Measurements from ENCODE around the gene ELK3. TPM values are rescaled to one million over a fixed set of nuclear protein-coding genes. Genes with fewer than 3 reads are reported as not detected.
"Not testable (repeated sequence)": the region's sequence is repeated elsewhere in the genome, so short reads cannot be mapped to it uniquely, and the experiment has no call there.

ELK3 gene
- total RNA-seq, 1 experiment from 2014 or later = 13.5 TPM

DNA sequence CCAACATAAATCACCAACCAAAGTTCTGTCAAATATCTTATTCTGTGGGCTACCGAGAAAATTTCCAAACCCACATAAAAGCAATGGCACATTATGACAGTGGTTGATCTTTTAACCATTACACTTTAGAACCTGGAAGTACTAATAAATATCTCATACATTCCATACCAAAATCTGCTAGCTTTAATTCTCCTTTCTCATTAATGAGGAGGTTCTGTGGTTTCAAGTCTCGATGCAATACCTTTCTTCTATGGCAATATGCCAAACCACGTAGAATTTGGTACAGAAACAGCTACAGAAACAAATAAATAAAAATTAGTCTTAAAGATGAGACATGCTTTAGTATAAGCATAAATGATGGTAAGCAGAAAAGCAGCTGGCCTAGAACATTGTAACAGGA lies 100.7 kb downstream of the ELK3 start:
- no peak for DNase-seq (ENCODE audit: extremely low read depth, low read depth)

DNA sequence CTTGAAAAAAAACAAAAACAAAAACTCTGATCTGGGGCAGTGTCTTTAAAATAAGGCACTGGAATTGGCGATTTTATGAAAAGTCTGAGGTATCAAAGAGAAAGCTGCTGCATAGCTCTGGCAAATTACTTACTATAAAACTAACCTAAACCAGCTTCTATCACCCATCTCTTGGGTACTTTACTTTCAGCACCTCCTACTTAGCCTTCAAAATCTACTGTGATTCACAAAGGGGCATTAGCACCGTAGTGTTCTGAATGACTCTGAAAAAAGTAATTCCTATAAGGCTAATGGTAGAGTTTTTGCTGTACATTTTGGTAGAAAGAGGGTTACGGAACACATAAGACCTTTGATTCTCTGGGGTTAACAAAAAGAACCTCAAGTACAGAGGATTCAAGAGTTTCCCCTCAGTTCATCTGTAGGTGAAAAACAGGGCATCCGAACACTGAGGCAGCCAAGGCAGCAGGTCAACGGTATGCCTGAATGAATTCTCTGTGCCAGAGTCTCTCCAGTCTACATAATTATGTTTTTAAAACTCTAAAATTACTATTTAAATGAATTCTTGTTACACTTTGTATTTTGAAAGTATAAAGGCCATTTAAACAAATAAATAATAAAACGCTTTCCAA lies 101.5 kb downstream of the ELK3 start:
- no peak for DNase-seq (ENCODE audit: extremely low read depth, low read depth)

DNA sequence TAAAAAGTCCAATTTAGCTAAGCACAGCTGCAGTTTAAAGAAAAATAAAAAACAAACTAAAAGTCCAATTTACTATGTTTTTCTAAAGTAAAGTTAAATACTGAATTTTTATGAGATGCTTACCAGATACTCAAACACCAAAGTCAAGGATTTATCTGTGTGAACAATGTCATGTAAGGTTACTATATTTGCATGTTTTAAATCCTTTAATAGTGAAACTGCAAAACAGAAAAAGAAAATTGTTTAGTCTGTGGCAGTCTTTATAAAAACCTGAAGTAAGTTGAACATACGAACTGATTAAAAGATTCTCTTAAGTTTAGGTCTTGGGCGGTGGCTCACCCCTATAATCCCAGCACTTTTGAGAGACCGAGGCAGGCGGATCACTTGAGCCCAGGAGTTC lies 103.3 kb downstream of the ELK3 start:
- DNase-seq (ENCODE audit: extremely low read depth, low read depth) = no peak

DNA sequence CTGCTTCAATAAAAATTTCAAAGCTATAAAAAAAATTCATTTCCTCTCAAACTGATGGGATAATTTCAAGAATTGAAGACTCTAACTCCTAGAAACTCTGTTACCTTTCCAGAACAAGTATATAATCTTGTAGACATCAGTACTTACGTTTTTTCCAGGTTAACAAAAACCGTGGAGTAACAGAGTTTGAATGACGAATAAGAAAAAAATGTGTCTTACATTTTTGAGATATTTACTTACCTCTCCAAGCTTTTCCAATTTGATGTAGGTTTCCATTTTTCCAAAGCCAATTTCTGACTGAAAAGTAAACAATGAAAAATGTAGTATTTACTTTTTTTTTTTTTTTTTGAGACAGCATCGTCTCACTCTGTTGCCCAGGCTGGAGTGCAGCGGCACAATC lies 105.9 kb downstream of the ELK3 start:
- no peak for DNase-seq (ENCODE audit: extremely low read depth, low read depth)

DNA sequence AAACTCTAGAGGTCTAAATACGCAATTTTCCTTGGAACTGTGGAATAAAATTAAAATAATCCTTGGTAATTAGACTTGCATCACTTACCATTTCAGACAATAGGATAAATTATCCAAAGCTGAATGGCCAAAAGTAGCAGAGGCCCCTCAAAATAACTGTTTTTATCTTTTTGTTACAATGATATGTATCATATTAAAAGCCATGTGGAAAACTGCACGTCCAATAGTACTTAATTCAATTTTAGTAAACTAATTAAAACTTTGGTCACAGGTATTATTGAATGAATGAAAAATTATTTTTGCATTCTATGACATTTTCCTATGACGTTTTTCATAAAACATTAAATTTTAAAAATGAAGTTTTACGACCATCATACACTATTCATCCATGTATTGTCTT lies 107.6 kb downstream of the ELK3 start:
- DNase-seq (ENCODE audit: extremely low read depth, low read depth) = no peak

DNA sequence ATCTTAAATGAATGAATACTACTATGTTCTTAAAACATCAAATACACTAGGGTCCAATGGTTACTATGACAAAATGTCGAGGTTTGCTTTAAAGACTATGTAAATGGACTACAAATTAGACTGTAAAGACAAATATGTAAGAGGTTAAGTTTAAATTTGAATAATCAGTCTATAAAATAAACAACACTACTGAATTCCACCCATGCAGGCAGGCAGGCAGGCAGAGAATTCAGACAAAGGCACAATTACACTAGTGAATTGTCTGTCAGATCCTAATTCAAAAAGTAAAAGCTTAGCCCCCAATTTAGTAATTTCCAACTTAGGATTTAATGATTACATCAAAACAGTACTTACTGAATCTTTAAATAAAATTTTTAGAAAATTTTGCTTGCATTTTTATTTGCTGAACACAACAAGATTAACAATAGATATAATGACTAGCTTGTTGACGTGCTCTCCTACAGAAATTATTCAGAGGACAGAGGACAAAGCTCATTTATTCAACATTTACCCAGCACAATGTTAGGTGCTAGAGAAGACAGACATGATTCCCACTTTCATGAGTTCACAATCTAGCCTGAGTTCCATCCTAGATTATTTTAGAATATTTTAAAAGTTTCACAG lies 108.6 kb downstream of the ELK3 start:
- no peak for DNase-seq (ENCODE audit: extremely low read depth, low read depth)

DNA sequence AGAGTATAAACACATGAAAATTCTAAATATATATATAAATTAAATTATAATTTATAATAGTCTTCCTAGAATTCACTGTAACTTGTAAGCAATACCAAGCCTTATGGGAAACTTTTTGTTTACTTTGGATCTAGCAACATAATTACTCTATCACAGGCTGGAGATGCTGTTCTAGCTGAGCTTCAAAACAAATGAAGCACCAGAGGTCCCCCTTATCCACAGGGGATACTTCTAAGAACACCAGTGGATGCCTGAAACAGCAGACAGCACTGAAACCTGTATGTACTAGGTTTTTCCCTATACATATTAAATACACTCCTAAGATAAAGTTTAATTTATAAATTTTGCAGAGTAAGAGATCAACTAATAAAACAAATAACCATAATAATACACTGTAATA lies 109.5 kb downstream of the ELK3 start:
- no peak for DNase-seq (ENCODE audit: extremely low read depth, low read depth)

DNA sequence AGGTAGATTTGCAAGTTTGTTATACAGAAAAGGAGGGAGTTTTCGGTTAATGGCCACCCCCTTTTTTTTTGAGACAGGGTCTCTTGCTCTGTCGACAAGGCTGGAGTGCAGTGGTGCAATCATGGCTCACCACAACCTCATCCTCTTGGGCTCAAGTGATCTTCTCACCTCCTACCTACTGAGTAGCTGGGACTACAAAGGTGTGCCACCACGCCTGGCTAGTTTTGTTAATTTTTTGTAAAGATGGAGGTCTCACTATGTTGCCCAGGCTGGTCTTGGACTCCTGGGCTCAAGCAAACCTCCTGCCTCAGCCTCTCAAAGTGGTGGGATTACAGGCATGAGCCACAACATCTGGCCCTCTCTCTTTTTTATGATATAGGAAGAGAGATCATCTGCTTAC lies 111.5 kb downstream of the ELK3 start:
- no peak for DNase-seq (ENCODE audit: extremely low read depth, low read depth)

DNA sequence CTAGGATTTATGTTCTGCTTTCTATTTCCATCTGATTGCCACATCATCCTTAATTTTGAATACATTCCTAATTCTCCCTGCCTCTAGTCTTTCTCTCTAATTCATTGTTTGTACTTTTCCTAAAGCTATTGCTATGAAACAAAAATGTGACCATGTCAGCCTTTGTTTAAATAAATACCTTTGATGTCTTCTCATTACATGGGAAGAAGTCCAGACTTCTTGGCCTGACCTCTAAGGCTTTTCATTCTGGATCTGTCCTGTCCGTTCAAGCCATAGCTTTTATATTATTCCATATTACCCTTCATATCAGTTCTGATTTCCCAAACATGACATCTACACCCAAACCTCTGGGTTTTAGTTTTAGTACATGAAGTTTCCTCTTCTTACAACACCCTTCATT lies 114.7 kb downstream of the ELK3 start:
- DNase-seq (ENCODE audit: extremely low read depth, low read depth) = no peak

DNA sequence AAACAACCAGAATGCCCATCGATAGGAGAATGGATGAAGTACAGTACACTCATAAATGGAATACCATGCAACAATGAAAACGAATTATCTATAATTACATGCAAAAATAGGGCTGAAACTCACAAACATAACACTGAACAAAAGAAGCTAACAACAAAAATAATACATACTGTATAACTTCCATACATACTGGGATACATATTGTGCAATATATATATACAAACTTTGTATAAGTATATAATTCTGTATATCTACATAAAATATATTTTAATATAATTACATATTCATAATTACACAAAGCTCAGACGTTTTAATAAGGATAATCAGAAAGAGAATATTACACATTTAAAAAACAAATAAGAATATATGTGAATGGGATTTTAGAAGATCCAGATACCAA lies 115.9 kb downstream of the ELK3 start:
- DNase-seq (ENCODE audit: extremely low read depth, low read depth) = no peak

DNA sequence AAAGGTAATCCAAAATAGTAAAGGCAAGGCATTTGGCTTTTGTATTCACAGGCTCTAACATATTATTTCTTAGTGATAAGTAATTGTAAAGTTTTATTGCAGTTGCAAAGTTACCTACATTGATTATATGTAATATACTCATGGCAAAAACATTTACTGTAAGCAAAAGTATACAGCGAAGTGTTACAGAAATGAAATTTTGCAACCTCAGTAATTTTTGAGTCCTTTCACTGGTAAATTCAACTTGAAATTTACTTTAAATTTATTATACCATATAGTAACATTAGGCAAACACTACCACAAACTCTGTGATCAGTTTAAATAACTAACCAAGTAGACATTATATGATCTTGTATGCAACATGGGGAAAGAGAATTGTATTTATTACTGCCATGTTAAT lies 117.0 kb downstream of the ELK3 start:
- DNase-seq (ENCODE audit: extremely low read depth, low read depth) = no peak

DNA sequence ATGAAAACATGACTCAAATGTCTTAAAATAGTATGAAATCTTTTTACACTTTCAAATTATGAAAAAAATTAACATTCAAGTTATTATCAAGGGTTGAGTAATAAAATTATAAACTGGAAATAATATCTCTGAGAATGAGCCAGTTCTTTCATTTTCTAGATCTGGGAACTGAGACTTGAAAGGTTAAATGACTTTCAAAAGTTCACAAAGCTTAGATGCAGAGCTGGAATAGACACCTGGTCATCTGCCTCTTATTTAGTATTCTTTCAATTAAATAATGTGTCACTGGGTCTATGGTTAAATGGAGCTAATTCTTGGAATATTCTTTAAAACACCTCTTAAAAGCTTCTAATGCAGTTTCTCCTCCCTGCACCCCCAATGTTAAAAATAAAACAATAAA lies 119.4 kb downstream of the ELK3 start:
- no peak for DNase-seq (ENCODE audit: extremely low read depth, low read depth)

DNA sequence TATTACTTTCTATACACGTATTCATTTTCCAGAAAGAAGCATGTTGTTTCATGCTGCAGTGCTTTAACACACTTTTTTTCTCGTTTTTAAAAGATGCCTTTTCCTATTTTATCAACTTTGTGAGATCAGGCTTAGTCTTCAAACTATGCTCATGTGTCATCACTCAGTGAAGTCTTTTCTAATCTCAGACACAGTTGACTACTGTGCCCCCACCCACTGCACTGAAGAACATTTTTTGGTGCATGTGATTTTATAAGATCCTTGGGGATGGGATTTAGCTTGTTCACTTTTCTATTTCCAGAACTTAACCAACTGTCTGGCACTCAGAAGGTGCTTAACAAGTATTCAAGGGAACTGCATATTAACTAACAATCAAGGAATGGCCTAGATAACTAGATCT lies 120.5 kb downstream of the ELK3 start:
- no peak for DNase-seq (ENCODE audit: extremely low read depth, low read depth)

DNA sequence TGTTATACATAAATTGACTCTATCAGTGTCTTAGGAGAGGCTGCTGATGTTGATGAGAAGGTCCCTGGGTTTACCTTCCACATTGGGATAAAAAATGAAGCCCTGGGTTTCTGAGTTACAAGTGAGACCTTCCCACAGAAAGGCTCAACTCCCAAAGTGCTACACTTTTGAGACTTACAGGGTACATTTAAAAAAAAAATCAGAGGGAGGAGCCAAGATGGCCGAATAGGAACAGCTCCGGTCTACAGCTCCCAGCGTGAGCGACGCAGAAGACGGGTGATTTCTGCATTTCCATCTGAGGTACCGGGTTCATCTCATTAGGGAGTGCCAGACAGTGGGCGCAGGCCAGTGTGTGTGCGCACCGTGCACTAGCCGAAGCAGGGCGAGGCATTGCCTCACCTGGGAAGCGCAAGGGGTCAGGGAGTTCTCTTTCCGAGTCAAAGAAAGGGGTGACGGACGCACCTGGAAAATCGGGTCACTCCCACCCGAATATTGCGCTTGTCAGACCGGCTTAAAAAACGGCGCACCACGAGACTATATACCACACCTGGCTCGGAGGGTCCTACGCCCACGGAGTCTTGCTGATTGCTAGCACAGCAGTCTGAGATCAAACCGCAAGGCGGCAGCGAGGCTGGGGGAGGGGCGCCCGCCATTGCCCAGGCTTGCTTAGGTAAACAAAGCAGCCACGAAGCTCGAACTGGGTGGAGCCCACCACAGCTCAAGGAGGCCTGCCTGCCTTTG lies 121.7 kb downstream of the ELK3 start:
- DNase-seq (ENCODE audit: extremely low read depth, low read depth) = not testable (repeated sequence)

DNA sequence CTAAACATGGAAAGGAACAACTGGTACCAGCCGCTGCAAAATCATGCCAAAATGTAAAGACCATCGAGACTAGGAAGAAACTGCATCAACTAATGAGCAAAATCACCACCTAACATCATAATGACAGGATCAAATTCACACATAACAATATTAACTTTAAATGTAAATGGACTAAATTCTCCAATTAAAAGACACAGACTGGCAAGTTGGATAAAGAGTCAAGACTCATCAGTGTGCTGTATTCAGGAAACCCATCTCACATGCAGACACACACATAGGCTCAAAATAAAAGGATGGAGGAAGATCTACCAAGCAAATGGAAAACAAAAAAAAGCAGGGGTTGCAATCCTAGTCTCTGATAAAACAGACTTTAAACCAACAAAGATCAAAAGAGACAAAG lies 123.6 kb downstream of the ELK3 start:
- DNase-seq (ENCODE audit: extremely low read depth, low read depth) = not testable (repeated sequence)

Small RNA genes within 50 kb of the gene (small RNA-seq; reads per million reads assigned to genes)
- gene RNU4-24P = 0 reads per million in 2 experiments

Other genes starting within 250 kb of the ELK3 start
- gene HAL, start 198.0 kb upstream of the ELK3 start, total RNA-seq (2014; rRNA removed; shearing (Covaris generic)) = 2.9 and 4.3 TPM in 2 replicates
- gene LTA4H, start 158.8 kb upstream of the ELK3 start, total RNA-seq (2014; rRNA removed; shearing (Covaris generic)) = 125 and 137 TPM in 2 replicates
- gene CDK17, start 206.1 kb downstream of the ELK3 start, total RNA-seq (2014; rRNA removed; shearing (Covaris generic)) = 41.4 and 43.1 TPM in 2 replicates